GM13977 (cell line): ENCODE results near the gene CPNE4.

Experiments
- DNase-seq: peaks from one replicate; pipeline ENCODE4 v3.0.0; 2012; ENCODE audit warnings: low spot score
- CTCF ChIP-seq: IDR thresholded peaks from 2 replicates; pipeline ENCODE4 v1.5.1; 2012; ENCODE audit warnings: mild to moderate bottlenecking, control low read depth; ENCODE audit not compliant: insufficient read depth; ENCODE audit errors: extremely low read depth, missing control alignments
- in situ Hi-C: fragments of 300-500 bp; cut with MboI; formaldehyde crosslinking; loops from one replicate; pipeline ENCODE4 v1.12.0; 2022; ENCODE audit warnings: low sequenced_read_pairs, low pct_unique_long_range_greater_than_20kb, mixed read lengths, inconsistent platforms; ENCODE audit not compliant: unreplicated experiment

The CPNE4 gene

GRCh38 chr3:131704098-131704497, 330.7 kb downstream of the CPNE4 start:
- no peak for DNase-seq
- in situ Hi-C loops, result no loop called here
- TF ChIP-seq CTCF, result no peak

GRCh38 chr3:131702146-131702545, 332.7 kb downstream of the CPNE4 start:
- in situ Hi-C loops, result no loop called here
- TF ChIP-seq CTCF, result no peak
- DNase-seq, result no peak

GRCh38 chr3:131701153-131701770, 333.6 kb downstream of the CPNE4 start:
- no peak for TF ChIP-seq CTCF
- in situ Hi-C loops, result no loop called here
- DNase-seq, result no peak

GRCh38 chr3:131699001-131699400, 335.8 kb downstream of the CPNE4 start:
- DNase-seq, result no peak
- TF ChIP-seq CTCF, result no peak
- in situ Hi-C loops, result no loop called here

- no peak for DNase-seq
Measured at GRCh38 chr3:131694376-131694775, 340.4 kb downstream of the CPNE4 start.

GRCh38 chr3:131692356-131692755, 342.5 kb downstream of the CPNE4 start:
- no peak for TF ChIP-seq CTCF
- DNase-seq, result no peak
- in situ Hi-C loops, result no loop called here

More at GRCh38 chr3:131694376-131694775, 340.4 kb downstream of the CPNE4 start:
- TF ChIP-seq CTCF, result no peak
- in situ Hi-C loops, result no loop called here
